GM12878 (cell line): Measurements from ENCODE around the gene HADHA. TPM values are rescaled to one million over a fixed set of nuclear protein-coding genes. Genes with fewer than 3 reads are reported as not detected.

Source experiments
- BCL3 ChIP-seq: IDR thresholded peaks from 2 replicates; pipeline ENCODE4 v1.6.1; 2011; ENCODE audit warnings: borderline replicate concordance, low read depth, mild to moderate bottlenecking, moderate library complexity, low read length; ENCODE audit not compliant: insufficient read depth, poor library complexity, severe bottlenecking
- CHD2 ChIP-seq: IDR thresholded peaks from 2 replicates; pipeline ENCODE4 v1.6.1; 2011; ENCODE audit warnings: low read depth, low read length, improper control_type of control experiment, borderline replicate concordance
- CREB1 ChIP-seq: IDR thresholded peaks from 2 replicates; pipeline ENCODE4 v1.6.1; 2012; ENCODE audit warnings: low read depth, mild to moderate bottlenecking, inconsistent platforms
- EZH2 ChIP-seq: IDR thresholded peaks from 2 replicates; pipeline ENCODE4 v1.6.1; 2012; ENCODE audit warnings: low read depth, mild to moderate bottlenecking, control low read depth, inconsistent platforms, low read length, borderline replicate concordance; ENCODE audit not compliant: control insufficient read depth
- FOXK2 ChIP-seq: fragments of 450-650 bp; IDR thresholded peaks from 2 replicates; pipeline ENCODE4 v1.6.1; 2017; ENCODE audit warnings: mild to moderate bottlenecking, moderate library complexity
- FOXM1 ChIP-seq: IDR thresholded peaks from 2 replicates; pipeline ENCODE4 v1.6.1; 2012; ENCODE audit warnings: low read depth, mild to moderate bottlenecking, inconsistent platforms, low read length, moderate library complexity
- JUND ChIP-seq: IDR thresholded peaks from 2 replicates; pipeline ENCODE4 v1.6.1; 2012; ENCODE audit warnings: low read depth, mild to moderate bottlenecking, low read length, improper control_type of control experiment, moderate library complexity
- PAX8 ChIP-seq: fragments of 450-650 bp; IDR thresholded peaks from 2 replicates; pipeline ENCODE4 v1.6.1; 2017; ENCODE audit warnings: mild to moderate bottlenecking, moderate library complexity
- RCOR1 ChIP-seq: conservative IDR thresholded peaks from 2 replicates; pipeline ENCODE4 v1.6.1; 2012; ENCODE audit warnings: low read depth, low read length, improper control_type of control experiment
- RFX5 ChIP-seq: IDR thresholded peaks from 2 replicates; pipeline ENCODE4 v1.6.1; 2011; ENCODE audit warnings: low read depth, low read length, improper control_type of control experiment
- SRF ChIP-seq, 2 experiments: IDR thresholded peaks; 2 replicates each; pipeline ENCODE4 v1.6.1; 2011; ENCODE audit warnings: low read depth in 2 of 2, low read length in 2 of 2, mild to moderate bottlenecking in 1 of 2, moderate library complexity in 1 of 2
- TBL1XR1 ChIP-seq: IDR thresholded peaks from 2 replicates; pipeline ENCODE4 v1.6.1; 2012; ENCODE audit warnings: low read depth, low read length, improper control_type of control experiment
- ZNF207 ChIP-seq: fragments of 450-650 bp; IDR thresholded peaks from 2 replicates; pipeline ENCODE4 v1.6.1; 2014; ENCODE audit warnings: antibody characterized with exemption, mild to moderate bottlenecking, borderline replicate concordance
- ZNF274 ChIP-seq: IDR thresholded peaks from one replicate; pipeline ENCODE4 v1.8.0; 2011; ENCODE audit not compliant: insufficient read length, insufficient read depth
- polyA plus RNA-seq, 11 experiments: library from polyadenylated mRNA; depleted of rRNA in 4 of 11; unstranded in 6 of 11; stranded (reverse) in 5 of 11; fragments of >200 nt; fragmentation: Nextera tagmentation in 4 of 11; fragmentation: Illumina TruSeq in 1 of 11; extraction: Ambion mirVana in 4 of 11; extraction: Trizol in 1 of 11; gene quantifications; 1 replicate in 1 of 11; 2 replicates in 10 of 11; pipeline versions ENCODE4 v1.2.1 to v1.2.3, GENCODE V29; 2011 to 2016; ENCODE audit warnings: inconsistent platforms in 2 of 11, missing spikeins in 2 of 11, low read depth in 1 of 11
- total RNA-seq, 4 experiments: library from RNA; depleted of rRNA in 3 of 4; stranded (reverse); fragments of >200 nt in 3 of 4; fragmentation: Illumina TruSeq in 1 of 4; extraction: Trizol in 1 of 4; gene quantifications; 2 replicates each; pipeline versions ENCODE4 v1.2.1 to v1.2.3, GENCODE V29; 2013 to 2021
- TF ChIP-seq, protein P1 (sequence below): fragments of 450-650 bp; formaldehyde crosslinking; IDR thresholded peaks from 2 replicates; pipeline ENCODE4 v1.4.0; 2022; ENCODE audit warnings: mild to moderate bottlenecking, moderate library complexity
- TF ChIP-seq, protein P2 (sequence below): fragments of 450-650 bp; conservative IDR thresholded peaks from 2 replicates; pipeline ENCODE4 v1.6.1; 2017; ENCODE audit warnings: mild to moderate bottlenecking, moderate library complexity
- TF ChIP-seq, protein P3 (sequence below): fragments of 450-650 bp; IDR thresholded peaks from 2 replicates; pipeline ENCODE4 v1.6.1; 2016; ENCODE audit warnings: mild to moderate bottlenecking, moderate library complexity, borderline replicate concordance

Gene HADHA
- total and polyA plus RNA-seq, 10 of the 15 experiments (the other 5 are each of a cell fraction or from before 2014, with no cell fraction given): 109 to 207 (median 165) TPM

DNA sequence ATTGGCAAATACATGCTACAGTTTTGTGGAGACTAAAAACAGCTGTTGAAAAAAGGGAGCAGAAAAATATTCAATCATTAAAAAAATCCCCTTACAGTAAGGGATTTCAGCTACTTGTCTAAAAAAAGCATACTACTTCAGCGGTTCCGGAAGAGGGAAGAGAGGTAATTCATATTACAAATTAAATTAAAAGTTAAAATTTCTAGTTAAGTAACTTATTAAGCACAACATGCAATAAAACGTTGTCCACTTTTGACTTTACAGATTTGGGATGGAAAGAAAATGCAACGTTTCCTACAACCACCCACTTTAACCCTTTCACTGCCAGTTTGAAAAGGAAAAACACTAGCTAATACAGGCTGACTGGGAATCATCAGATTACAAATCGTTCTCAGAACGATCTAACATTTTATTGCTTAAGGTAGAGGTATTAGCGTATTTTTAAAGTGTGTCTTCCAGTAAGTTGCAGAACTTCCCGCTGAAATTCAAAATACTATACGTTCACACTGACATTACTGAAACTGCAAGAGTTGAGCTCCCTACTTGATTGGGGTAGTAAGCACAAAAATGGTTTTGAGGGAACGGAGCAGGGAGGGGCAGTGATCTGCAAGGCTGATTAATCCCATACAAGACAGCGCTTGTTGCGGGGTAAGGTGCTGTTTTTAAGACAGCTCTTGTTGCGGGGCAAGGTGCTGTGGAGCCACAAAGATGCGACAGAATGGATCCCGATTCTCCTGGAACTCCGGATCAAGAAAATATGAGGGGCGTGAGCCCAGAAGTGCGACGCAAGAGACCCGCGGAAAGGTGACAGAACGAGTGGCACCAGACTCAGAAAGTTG, 743 bp downstream of the HADHA start (continued):
- TF ChIP-seq, protein P1, sequence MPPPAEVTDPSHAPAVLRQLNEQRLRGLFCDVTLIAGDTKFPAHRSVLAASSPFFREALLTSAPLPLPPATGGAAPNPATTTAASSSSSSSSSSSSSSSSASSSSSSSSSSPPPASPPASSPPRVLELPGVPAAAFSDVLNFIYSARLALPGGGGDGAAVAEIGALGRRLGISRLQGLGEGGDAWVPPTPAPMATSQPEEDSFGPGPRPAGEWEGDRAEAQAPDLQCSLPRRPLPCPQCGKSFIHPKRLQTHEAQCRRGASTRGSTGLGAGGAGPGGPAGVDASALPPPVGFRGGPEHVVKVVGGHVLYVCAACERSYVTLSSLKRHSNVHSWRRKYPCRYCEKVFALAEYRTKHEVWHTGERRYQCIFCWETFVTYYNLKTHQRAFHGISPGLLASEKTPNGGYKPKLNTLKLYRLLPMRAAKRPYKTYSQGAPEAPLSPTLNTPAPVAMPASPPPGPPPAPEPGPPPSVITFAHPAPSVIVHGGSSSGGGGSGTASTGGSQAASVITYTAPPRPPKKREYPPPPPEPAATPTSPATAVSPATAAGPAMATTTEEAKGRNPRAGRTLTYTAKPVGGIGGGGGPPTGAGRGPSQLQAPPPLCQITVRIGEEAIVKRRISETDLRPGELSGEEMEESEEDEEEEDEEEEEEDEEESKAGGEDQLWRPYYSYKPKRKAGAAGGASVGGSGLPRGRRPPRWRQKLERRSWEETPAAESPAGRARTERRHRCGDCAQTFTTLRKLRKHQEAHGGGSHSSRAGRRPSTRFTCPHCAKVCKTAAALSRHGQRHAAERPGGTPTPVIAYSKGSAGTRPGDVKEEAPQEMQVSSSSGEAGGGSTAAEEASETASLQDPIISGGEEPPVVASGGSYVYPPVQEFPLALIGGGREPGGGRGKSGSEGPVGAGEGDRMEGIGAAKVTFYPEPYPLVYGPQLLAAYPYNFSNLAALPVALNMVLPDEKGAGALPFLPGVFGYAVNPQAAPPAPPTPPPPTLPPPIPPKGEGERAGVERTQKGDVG: no peak
- TF ChIP-seq CHD2: no peak
- TF ChIP-seq FOXK2: no peak
- no peak for TF ChIP-seq JUND
- 0 out of 2 replicates have a peak, but pooled peaks have one; percentile 35 for TF ChIP-seq TBL1XR1
- TF ChIP-seq RCOR1: no peak
- TF ChIP-seq ZNF274: no peak
- TF ChIP-seq, protein P2, sequence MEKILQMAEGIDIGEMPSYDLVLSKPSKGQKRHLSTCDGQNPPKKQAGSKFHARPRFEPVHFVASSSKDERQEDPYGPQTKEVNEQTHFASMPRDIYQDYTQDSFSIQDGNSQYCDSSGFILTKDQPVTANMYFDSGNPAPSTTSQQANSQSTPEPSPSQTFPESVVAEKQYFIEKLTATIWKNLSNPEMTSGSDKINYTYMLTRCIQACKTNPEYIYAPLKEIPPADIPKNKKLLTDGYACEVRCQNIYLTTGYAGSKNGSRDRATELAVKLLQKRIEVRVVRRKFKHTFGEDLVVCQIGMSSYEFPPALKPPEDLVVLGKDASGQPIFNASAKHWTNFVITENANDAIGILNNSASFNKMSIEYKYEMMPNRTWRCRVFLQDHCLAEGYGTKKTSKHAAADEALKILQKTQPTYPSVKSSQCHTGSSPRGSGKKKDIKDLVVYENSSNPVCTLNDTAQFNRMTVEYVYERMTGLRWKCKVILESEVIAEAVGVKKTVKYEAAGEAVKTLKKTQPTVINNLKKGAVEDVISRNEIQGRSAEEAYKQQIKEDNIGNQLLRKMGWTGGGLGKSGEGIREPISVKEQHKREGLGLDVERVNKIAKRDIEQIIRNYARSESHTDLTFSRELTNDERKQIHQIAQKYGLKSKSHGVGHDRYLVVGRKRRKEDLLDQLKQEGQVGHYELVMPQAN: peak; percentile 53
- no peak for TF ChIP-seq CREB1
- no peak for TF ChIP-seq ZNF207
- TF ChIP-seq SRF (IDR thresholded peaks at IDR 0.05; ENCODE audit: low read depth in 2 of 2, low read length in 2 of 2): no peak
- TF ChIP-seq BCL3: no peak
- 0 out of 2 replicates have a peak, but pooled peaks have one; percentile 29 for TF ChIP-seq PAX8
- TF ChIP-seq RFX5: no peak
- TF ChIP-seq, protein P3, sequence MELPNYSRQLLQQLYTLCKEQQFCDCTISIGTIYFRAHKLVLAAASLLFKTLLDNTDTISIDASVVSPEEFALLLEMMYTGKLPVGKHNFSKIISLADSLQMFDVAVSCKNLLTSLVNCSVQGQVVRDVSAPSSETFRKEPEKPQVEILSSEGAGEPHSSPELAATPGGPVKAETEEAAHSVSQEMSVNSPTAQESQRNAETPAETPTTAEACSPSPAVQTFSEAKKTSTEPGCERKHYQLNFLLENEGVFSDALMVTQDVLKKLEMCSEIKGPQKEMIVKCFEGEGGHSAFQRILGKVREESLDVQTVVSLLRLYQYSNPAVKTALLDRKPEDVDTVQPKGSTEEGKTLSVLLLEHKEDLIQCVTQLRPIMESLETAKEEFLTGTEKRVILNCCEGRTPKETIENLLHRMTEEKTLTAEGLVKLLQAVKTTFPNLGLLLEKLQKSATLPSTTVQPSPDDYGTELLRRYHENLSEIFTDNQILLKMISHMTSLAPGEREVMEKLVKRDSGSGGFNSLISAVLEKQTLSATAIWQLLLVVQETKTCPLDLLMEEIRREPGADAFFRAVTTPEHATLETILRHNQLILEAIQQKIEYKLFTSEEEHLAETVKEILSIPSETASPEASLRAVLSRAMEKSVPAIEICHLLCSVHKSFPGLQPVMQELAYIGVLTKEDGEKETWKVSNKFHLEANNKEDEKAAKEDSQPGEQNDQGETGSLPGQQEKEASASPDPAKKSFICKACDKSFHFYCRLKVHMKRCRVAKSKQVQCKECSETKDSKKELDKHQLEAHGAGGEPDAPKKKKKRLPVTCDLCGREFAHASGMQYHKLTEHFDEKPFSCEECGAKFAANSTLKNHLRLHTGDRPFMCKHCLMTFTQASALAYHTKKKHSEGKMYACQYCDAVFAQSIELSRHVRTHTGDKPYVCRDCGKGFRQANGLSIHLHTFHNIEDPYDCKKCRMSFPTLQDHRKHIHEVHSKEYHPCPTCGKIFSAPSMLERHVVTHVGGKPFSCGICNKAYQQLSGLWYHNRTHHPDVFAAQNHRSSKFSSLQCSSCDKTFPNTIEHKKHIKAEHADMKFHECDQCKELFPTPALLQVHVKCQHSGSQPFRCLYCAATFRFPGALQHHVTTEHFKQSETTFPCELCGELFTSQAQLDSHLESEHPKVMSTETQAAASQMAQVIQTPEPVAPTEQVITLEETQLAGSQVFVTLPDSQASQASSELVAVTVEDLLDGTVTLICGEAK: 0 out of 2 replicates have a peak, but pooled peaks have one; percentile 9
- no peak for TF ChIP-seq FOXM1
- TF ChIP-seq EZH2: no peak
